ENCODE measurements around the gene SUV39H1.

GRCh38 chrX:48676893-48677270 lies 19.7 kb upstream of the SUV39H1 start:
- TF ChIP-seq CTCF (IDR thresholded peaks at IDR 0.05), result no peak
- TF ChIP-seq POLR2AphosphoS5 (IDR thresholded peaks at IDR 0.05), result no peak

Measured in gastroesophageal sphincter (tissue), 3 donors.